ENCODE data around the gene RANBP3. TPM values are rescaled to one million over a fixed set of nuclear protein-coding genes. Genes with fewer than 3 reads are reported as not detected.

The RANBP3 gene
- total and polyA plus RNA-seq, 2 of the 8 experiments (the other 6 are each of a cell fraction or from before 2014, with no cell fraction given): 95.4 to 122 TPM

DNA sequence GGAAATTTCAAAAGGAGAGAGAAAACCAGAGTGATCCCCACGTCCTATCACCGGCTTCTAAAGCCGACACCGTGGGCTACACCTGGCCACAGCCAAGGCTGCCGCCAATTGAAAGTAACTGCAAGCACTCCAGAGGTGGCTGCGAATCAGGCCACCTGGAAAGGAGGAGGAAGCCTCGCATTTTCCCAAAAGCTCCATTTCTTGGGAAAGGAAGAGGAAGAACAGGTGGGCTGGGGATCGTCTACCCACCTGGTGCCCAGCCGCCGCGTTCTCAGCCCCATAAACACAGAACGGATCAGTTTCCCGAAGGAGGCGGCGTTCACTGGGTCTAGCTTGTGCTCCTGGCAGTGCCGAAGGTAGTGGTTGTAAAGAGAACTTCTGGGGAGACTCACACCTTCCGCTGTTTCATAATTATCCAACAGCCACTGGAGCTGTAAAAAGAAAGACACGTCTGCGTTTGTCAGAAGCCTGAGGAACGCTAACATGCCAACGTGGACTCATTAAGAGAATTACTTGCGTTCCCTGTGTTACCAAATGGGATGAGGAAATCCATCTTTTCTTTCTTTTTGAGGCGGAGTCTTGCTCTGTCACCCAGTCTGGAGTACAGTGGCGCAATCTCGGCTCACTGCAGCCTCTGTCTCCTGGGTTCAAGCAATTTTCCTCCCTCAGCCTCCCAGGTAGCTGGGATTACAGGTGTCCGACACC lies 38.1 kb upstream of the RANBP3 start:
- Histone ChIP-seq H3K4me1 (replicated peaks in 1 of 4; ENCODE audit: control insufficient read depth in 3 of 4, insufficient read depth in 4 of 4, low read length in 3 of 4) (peaks cover 0 to 6% (median 0%) of the 10 kb centered on the region in 4 experiments; a peak in 1 of 7 replicates), H2BK20ac (ENCODE audit: low read length) (no peak overlapping the region), H2BK12ac (ENCODE audit: low read depth, low read length) (no peak overlapping the region), H2BK5ac (ENCODE audit: low read depth, low read length) (no peak overlapping the region), H3K23ac (ENCODE audit: insufficient read length) (no peak overlapping the region), H3K27ac (ENCODE audit: low read depth, low read length) (no peak overlapping the region), H3K27me3 (replicated peaks in 1 of 4; ENCODE audit: control insufficient read depth in 3 of 4, extremely low read depth in 1 of 4, insufficient read depth in 3 of 4, low read length in 3 of 4) (peaks cover 0 to 2% (median 0%) of the 10 kb centered on the region in 4 experiments; a peak in 1 of 7 replicates), H3K14ac (ENCODE audit: insufficient read length) (no peak overlapping the region), H4K20me1 (replicated peaks in 1 of 2; ENCODE audit: control insufficient read depth in 1 of 2, insufficient read depth in 2 of 2, low read length in 2 of 2) (no peaks in the 10 kb centered on the region), H3K23me2 (ENCODE audit: low read depth, low read length) (no peaks in the 10 kb centered on the region), H3K79me2 (ENCODE audit: control insufficient read depth in 1 of 2, insufficient read depth in 2 of 2, low read length in 2 of 2) (no peaks in the 10 kb centered on the region), H3K9ac (replicated peaks in 1 of 4; ENCODE audit: extremely low read depth in 1 of 4, low read depth in 3 of 4, low read length in 3 of 4) (no peak overlapping the region), H4K5ac (ENCODE audit: insufficient read length, low read depth, low read length) (no peak overlapping the region), H2AFZ (ENCODE audit: low read length) (no peak overlapping the region), H4K8ac (ENCODE audit: extremely low read depth, insufficient read depth, low read length) (no peak overlapping the region; the same call in none of the 2 replicates), H2BK15ac (ENCODE audit: low read length) (no peak overlapping the region), H3K9me3 (ENCODE audit: insufficient read depth in 2 of 2, low read depth in 1 of 2, low read length in 1 of 2) (no peaks in the 10 kb centered on the region), H2AK5ac (ENCODE audit: low read depth, low read length) (no peak overlapping the region), H3K18ac (ENCODE audit: extremely low read depth, low read length) (no peak overlapping the region), H2BK120ac (replicated peaks; ENCODE audit: low read depth, low read length) (no peak overlapping the region), H3K4me2 (ENCODE audit: insufficient read depth in 1 of 2, low read depth in 2 of 2, low read length in 2 of 2) (no peak overlapping the region), H3K4me3 (ENCODE audit: extremely low read depth in 1 of 4, insufficient read depth in 2 of 4, low read depth in 3 of 4, low read length in 4 of 4) (no peak overlapping the region), H3K56ac (replicated peaks; ENCODE audit: insufficient read length, low read depth, low read length) (no peak overlapping the region), H3K79me1 (ENCODE audit: low read depth, low read length) (no peaks in the 10 kb centered on the region), H4K91ac (replicated peaks; ENCODE audit: insufficient read length, low read length) (no peak overlapping the region), H3K36me3 (ENCODE audit: control insufficient read depth in 2 of 4, insufficient read depth in 4 of 4, low read length in 3 of 4) (no peaks in the 10 kb centered on the region), H3K4ac (replicated peaks; ENCODE audit: insufficient read length, low read depth, low read length) (no peak overlapping the region)
- no peak for DNase-seq (ENCODE audit: low read depth in 1 of 2, low spot score in 2 of 2)
- FAIRE-seq: no peak
- TF ChIP-seq YY1 (IDR thresholded peaks at IDR 0.05; ENCODE audit: low read depth, low read length): no peak
- no peak for TF ChIP-seq RXRA (IDR thresholded peaks at IDR 0.05; ENCODE audit: insufficient read depth, low read depth, low read length)
- no peak for TF ChIP-seq EZH2 (IDR thresholded peaks at IDR 0.05; ENCODE audit: low read depth, low read length, severe bottlenecking)
- TF ChIP-seq TBP (IDR thresholded peaks at IDR 0.05; ENCODE audit: low read depth, low read length): no peak
- no peak for TF ChIP-seq CHD2 (IDR thresholded peaks at IDR 0.05; ENCODE audit: low read length)
- no peak for TF ChIP-seq TAF1 (IDR thresholded peaks at IDR 0.05; ENCODE audit: low read depth, low read length)
- TF ChIP-seq RBBP5 (IDR thresholded peaks at IDR 0.05; ENCODE audit: borderline replicate concordance, low read depth, low read length): no peak
- TF ChIP-seq FOSL1 (IDR thresholded peaks at IDR 0.05; ENCODE audit: insufficient read depth, low read depth, low read length): no peak
- no peak for TF ChIP-seq SIX5 (IDR thresholded peaks at IDR 0.05; ENCODE audit: low read depth, low read length)
- ChIA-PET CTCF (ENCODE audit: partially characterized antibody) (interaction anchor here (0.5 to 11.7 kb wide), 6 partner anchors 10 to 192 kb away, joined by 3 to 306 read pairs (median 26); no protein-coding TSS in a partner anchor), POLR2A (ENCODE audit: partially characterized antibody) (no interaction called here)
- WGBS, 2 experiments (ENCODE audit: extremely low coverage in 1 of 2, insufficient coverage in 1 of 2, insufficient read length in 1 of 2, insufficient replicate concordance in 2 of 2, low coverage in 1 of 2, low lambda C conversion rate in 2 of 2, missing lambda C conversion rate in 1 of 2): 91% methylated on average over 26 of the region's 26 CpGs; no CpG with 5 or more reads in 1 of the 2 experiments

Measured in H1 (cell line).